ENCODE results near the gene C16orf87. TPM values are rescaled to one million over a fixed set of nuclear protein-coding genes. Genes with fewer than 3 reads are reported as not detected.

C16orf87 gene
- polyA plus RNA-seq, 1 donor (not counting 4 experiments of a cell fraction or from before 2014, with no cell fraction given): 10.2 TPM

DNA sequence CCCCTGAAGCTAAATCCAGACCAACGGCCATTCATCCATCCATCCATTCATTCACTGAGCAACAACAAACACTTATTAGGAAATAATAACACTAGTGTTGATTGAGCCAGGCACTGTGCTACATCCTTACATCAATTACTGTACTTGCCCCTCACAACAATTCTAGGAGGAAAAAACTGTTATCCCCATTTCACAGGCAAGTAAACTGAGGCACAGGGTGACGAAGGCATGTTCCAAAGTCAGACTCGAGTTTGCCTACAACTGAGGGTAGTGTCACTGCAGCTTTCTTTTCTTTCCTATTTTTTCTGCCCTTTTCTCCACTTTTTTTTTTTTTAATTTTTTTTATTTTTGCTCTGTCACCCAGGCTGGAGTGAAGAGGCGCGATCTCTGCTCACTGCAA is 71.7 kb downstream of the C16orf87 start:
- no peaks in the 10 kb centered on the region for H3K36me3 ChIP-seq (ENCODE audit: control insufficient read depth in 2 of 2, extremely low read depth in 1 of 2, insufficient read depth in 2 of 2, low read length in 2 of 2)
- peaks cover 20% of the 10 kb centered on the region for H3K27me3 ChIP-seq (ENCODE audit: control insufficient read depth, extremely low read depth, insufficient read depth, low read length)
- H3K9ac ChIP-seq (ENCODE audit: control insufficient read depth, extremely low read depth, insufficient read depth, low read length): no peak overlapping the region
- no peak overlapping the region for H3K4me2 ChIP-seq (ENCODE audit: control insufficient read depth, extremely low read depth, insufficient read depth, low read depth, low read length)
- H3K9me1 ChIP-seq (ENCODE audit: control insufficient read depth, extremely low read depth, insufficient read depth, low read length): no peaks in the 10 kb centered on the region
- H3K4me1 ChIP-seq (ENCODE audit: control insufficient read depth, extremely low read depth, insufficient read depth, low read length): peaks cover 6% of the 10 kb centered on the region
- H3K27ac ChIP-seq (ENCODE audit: control insufficient read depth, insufficient read depth, low read length): no peak overlapping the region
- TF ChIP-seq EZH2 (IDR thresholded peaks at IDR 0.05; ENCODE audit: low read length): no peak
- TF ChIP-seq, protein P1, sequence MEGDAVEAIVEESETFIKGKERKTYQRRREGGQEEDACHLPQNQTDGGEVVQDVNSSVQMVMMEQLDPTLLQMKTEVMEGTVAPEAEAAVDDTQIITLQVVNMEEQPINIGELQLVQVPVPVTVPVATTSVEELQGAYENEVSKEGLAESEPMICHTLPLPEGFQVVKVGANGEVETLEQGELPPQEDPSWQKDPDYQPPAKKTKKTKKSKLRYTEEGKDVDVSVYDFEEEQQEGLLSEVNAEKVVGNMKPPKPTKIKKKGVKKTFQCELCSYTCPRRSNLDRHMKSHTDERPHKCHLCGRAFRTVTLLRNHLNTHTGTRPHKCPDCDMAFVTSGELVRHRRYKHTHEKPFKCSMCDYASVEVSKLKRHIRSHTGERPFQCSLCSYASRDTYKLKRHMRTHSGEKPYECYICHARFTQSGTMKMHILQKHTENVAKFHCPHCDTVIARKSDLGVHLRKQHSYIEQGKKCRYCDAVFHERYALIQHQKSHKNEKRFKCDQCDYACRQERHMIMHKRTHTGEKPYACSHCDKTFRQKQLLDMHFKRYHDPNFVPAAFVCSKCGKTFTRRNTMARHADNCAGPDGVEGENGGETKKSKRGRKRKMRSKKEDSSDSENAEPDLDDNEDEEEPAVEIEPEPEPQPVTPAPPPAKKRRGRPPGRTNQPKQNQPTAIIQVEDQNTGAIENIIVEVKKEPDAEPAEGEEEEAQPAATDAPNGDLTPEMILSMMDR (optimal IDR thresholded peaks at IDR 0.05 in 1 of 3, IDR thresholded peaks at IDR 0.05 in 1 of 3, conservative IDR thresholded peaks at IDR 0.05 in 1 of 3; ENCODE audit: extremely low read depth in 1 of 3, insufficient read depth in 2 of 3, low read length in 3 of 3): no peak
- dilution Hi-C loops (cut with MboI; ENCODE audit: extremely low pct_ligation_motif_present, low sequenced_read_pairs): no loop called here
- H3K9me3 ChIP-seq (ENCODE audit: control insufficient read depth, low read depth, low read length): no peaks in the 10 kb centered on the region
- no peak overlapping the region for H2AFZ ChIP-seq (ENCODE audit: control insufficient read depth, low read length)
- H3K79me2 ChIP-seq (ENCODE audit: control insufficient read depth, insufficient read depth, low read length): no peaks in the 10 kb centered on the region
- H4K20me1 ChIP-seq (ENCODE audit: control insufficient read depth, extremely low read depth, insufficient read depth, low read length): no peaks in the 10 kb centered on the region
- H3K4me3 ChIP-seq (ENCODE audit: control insufficient read depth in 2 of 3, extremely low read depth in 1 of 3, insufficient read depth in 2 of 3, low read depth in 1 of 3, low read length in 3 of 3): no peak overlapping the region
- FAIRE-seq (no peak), DNase-seq (ENCODE audit: low read depth, low spot score) (no peak)

DNA sequence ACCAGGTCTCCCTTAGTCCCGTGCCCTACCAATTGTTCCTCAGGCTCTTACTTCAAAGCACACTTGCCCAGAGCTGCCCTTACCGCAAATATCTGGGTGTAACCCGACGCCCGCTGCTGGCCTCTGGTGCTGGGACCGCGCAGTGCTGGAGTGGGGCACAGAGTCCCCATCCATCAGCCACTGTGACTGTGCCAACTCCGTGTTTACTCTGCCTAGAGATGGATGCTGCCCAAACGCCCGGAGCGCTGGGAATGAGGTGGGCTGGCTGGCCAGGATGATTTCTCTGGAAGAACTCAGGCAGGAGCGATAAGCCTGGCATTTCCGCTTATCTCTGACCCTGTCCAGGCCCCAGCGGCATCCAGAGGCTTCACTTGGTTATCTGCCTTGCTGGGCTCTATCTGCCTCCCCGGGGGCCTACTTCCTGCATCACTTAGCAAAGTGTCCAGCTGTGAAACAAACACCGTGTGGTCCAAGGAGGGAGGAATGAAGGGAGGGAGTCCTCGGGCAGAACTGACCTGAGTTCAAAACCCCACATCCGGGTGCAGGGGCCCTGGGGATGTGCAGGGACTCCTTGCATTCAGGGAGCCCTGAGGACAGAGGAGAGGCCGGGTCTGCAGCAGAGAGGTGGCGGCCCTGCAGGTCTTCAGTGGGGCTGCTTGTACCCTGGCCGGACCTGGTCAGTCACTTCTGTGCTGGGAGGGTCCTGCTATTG is 73.5 kb downstream of the C16orf87 start:
- FAIRE-seq: no peak
- H3K4me2 ChIP-seq (ENCODE audit: control insufficient read depth, extremely low read depth, insufficient read depth, low read depth, low read length): no peak overlapping the region
- TF ChIP-seq, protein P1 (optimal IDR thresholded peaks at IDR 0.05 in 1 of 3, IDR thresholded peaks at IDR 0.05 in 1 of 3, conservative IDR thresholded peaks at IDR 0.05 in 1 of 3; ENCODE audit: extremely low read depth in 1 of 3, insufficient read depth in 2 of 3, low read length in 3 of 3): no peak
- TF ChIP-seq EZH2 (IDR thresholded peaks at IDR 0.05; ENCODE audit: low read length): no peak

More for the DNA sequence above, 73.5 kb downstream of the C16orf87 start:
- H3K36me3 ChIP-seq (ENCODE audit: control insufficient read depth in 2 of 2, extremely low read depth in 1 of 2, insufficient read depth in 2 of 2, low read length in 2 of 2): no peaks in the 10 kb centered on the region
- H3K27ac ChIP-seq (ENCODE audit: control insufficient read depth, insufficient read depth, low read length): no peak overlapping the region
- DNase-seq (ENCODE audit: low read depth, low spot score): no peak
- no peaks in the 10 kb centered on the region for H3K79me2 ChIP-seq (ENCODE audit: control insufficient read depth, insufficient read depth, low read length)
- H3K4me1 ChIP-seq (ENCODE audit: control insufficient read depth, extremely low read depth, insufficient read depth, low read length): no peaks in the 10 kb centered on the region
- H4K20me1 ChIP-seq (ENCODE audit: control insufficient read depth, extremely low read depth, insufficient read depth, low read length): no peaks in the 10 kb centered on the region
- H3K9me3 ChIP-seq (ENCODE audit: control insufficient read depth, low read depth, low read length): no peaks in the 10 kb centered on the region
- no peak overlapping the region for H3K4me3 ChIP-seq (ENCODE audit: control insufficient read depth in 2 of 3, extremely low read depth in 1 of 3, insufficient read depth in 2 of 3, low read depth in 1 of 3, low read length in 3 of 3)
- H2AFZ ChIP-seq (ENCODE audit: control insufficient read depth, low read length): no peak overlapping the region
- dilution Hi-C loops (cut with MboI; ENCODE audit: extremely low pct_ligation_motif_present, low sequenced_read_pairs): no loop called here
- no peaks in the 10 kb centered on the region for H3K9me1 ChIP-seq (ENCODE audit: control insufficient read depth, extremely low read depth, insufficient read depth, low read length)
- H3K27me3 ChIP-seq (ENCODE audit: control insufficient read depth, extremely low read depth, insufficient read depth, low read length): peaks cover 20% of the 10 kb centered on the region
- H3K9ac ChIP-seq (ENCODE audit: control insufficient read depth, extremely low read depth, insufficient read depth, low read length): no peak overlapping the region
